Dermis blood vessel endothelial cell (primary cell): ENCODE measurements around the gene PWP1. TPM values are rescaled to one million over a fixed set of nuclear protein-coding genes. Genes with fewer than 3 reads are reported as not detected.

ENCODE experiments used
- DNase-seq: peaks from one replicate; pipeline ENCODE4 v3.0.0; 2010
- total RNA-seq: library from RNA; depleted of rRNA; stranded (reverse); fragments of >200 nt; gene quantifications from 2 replicates; pipeline ENCODE4 v1.2.3, GENCODE V29; 2014

PWP1 gene
- 118 and 160 TPM in 2 replicates for total RNA-seq

GRCh38 chr12:107685360-107686248, at the start of gene PWP1:
Gene PWP1 (plus strand): TSS chr12:107685799. CDS start chr12:107685900, 101 bp downstream.
- DNase-seq, result peak; percentile 98

GRCh38 chr12:107641154-107641553, 44.4 kb upstream of the PWP1 start:
- no peak for DNase-seq

GRCh38 chr12:107642240-107642639, 43.4 kb upstream of the PWP1 start:
- no peak for DNase-seq

GRCh38 chr12:107645630-107646333, 39.8 kb upstream of the PWP1 start:
- DNase-seq, result peak; percentile 93

GRCh38 chr12:107646436-107646835, 39.2 kb upstream of the PWP1 start:
- DNase-seq, result no peak

- peak; percentile 33 for DNase-seq
Measured at GRCh38 chr12:107649661-107650061, 35.9 kb upstream of the PWP1 start.

- no peak for DNase-seq
Measured at GRCh38 chr12:107650977-107651376, 34.6 kb upstream of the PWP1 start.

GRCh38 chr12:107651571-107652449, 33.8 kb upstream of the PWP1 start:
- peak; percentile 27 for DNase-seq

GRCh38 chr12:107653519-107653918, 32.1 kb upstream of the PWP1 start:
- no peak for DNase-seq

- no peak for DNase-seq
Measured at GRCh38 chr12:107654873-107655272, 30.7 kb upstream of the PWP1 start.

GRCh38 chr12:107655281-107656065, 30.1 kb upstream of the PWP1 start:
- peak; percentile 42 for DNase-seq

GRCh38 chr12:107656302-107656701, 29.3 kb upstream of the PWP1 start:
- DNase-seq, result no peak

- DNase-seq, result no peak
Measured at GRCh38 chr12:107657133-107657532, 28.5 kb upstream of the PWP1 start.

- DNase-seq, result no peak
Measured at GRCh38 chr12:107657621-107658020, 28.0 kb upstream of the PWP1 start.

- DNase-seq, result peak; percentile 58
Measured at GRCh38 chr12:107660235-107660634, 25.4 kb upstream of the PWP1 start.

GRCh38 chr12:107660861-107661415, 24.7 kb upstream of the PWP1 start:
- no peak for DNase-seq

GRCh38 chr12:107661830-107662229, 23.8 kb upstream of the PWP1 start:
- DNase-seq, result peak; percentile 70

- peak; percentile 9 for DNase-seq
Measured at GRCh38 chr12:107662484-107662883, 23.1 kb upstream of the PWP1 start.

- no peak for DNase-seq
Measured at GRCh38 chr12:107663277-107663676, 22.3 kb upstream of the PWP1 start.

- DNase-seq, result no peak
Measured at GRCh38 chr12:107666009-107666408, 19.6 kb upstream of the PWP1 start.

- no peak for DNase-seq
Measured at GRCh38 chr12:107667464-107667863, 18.1 kb upstream of the PWP1 start.
